Pancreas (tissue), 10 donors: Measurements from ENCODE around the gene MYO18A. TPM values are rescaled to one million over a fixed set of nuclear protein-coding genes. Genes with fewer than 3 reads are reported as not detected.
"Not testable (repeated sequence)": the region's sequence is repeated elsewhere in the genome, so short reads cannot be mapped to it uniquely, and the experiment has no call there.

Experiments used
- ATAC-seq, 4 donors: fragments of 200-7000 bp; cut with Tn5 transposase; one replicate each; pipeline versions ENCODE4 v1.8.0 to v1.9.1; 2020; ENCODE audit warnings: mild to moderate bottlenecking in 4 of 4, moderate library complexity in 4 of 4
- DNase-seq, 6 donors: peaks; one replicate each; pipeline ENCODE4 v3.0.0-alpha.2; 2020
- FAIRE-seq: peaks from 2 replicates; lab custom pipeline; 2012; peaks lifted over from hg19 to GRCh38; lab: Jason Lieb, UNC
- H3K27ac ChIP-seq, 4 donors: fragments of 200-600 bp; sonication (generic); 1 replicate in 3 of 4; 2 replicates in 1 of 4; pipeline versions ENCODE4 v1.5.0 to v1.8.0; 2020
- H3K27me3 ChIP-seq, 4 donors: fragments of 200-600 bp; one replicate each; pipeline ENCODE4 v1.8.0; 2021
- H3K36me3 ChIP-seq, 3 donors: fragments of 200-600 bp; sonication (generic) in 1 of 3; one replicate each; pipeline versions ENCODE4 v1.5.0 to v1.8.0; 2020 to 2021
- H3K4me1 ChIP-seq, 3 donors: fragments of 200-600 bp; one replicate each; pipeline ENCODE4 v1.8.0; 2021
- H3K4me3 ChIP-seq, 4 donors: fragments of 200-600 bp; sonication (generic) in 2 of 4; one replicate each; pipeline versions ENCODE4 v1.5.0 to v1.8.0; 2020 to 2021
- H3K9me3 ChIP-seq, 4 donors: fragments of 200-600 bp; one replicate each; pipeline ENCODE4 v1.8.0; 2021
- CTCF ChIP-seq, 4 donors: fragments of 200-600 bp; sonication (generic) in 3 of 4; IDR thresholded peaks; one replicate each; pipeline versions ENCODE4 v1.5.0 to v1.8.0; 2021; ENCODE audit warnings: antibody characterized with exemption in 4 of 4
- WGBS, 2 donors: extraction: QIAGEN DNeasy Blood & Tissue Kit; methylation state at CpG; one replicate each; pipeline ENCODE4 v1.1.7; 2013; 5-methylcytosine and 5-hydroxymethylcytosine counted together
- intact Hi-C, 3 donors: fragments of 100-400 bp; cut with DNase I; formaldehyde crosslinking; loops; one replicate each; pipeline versions ENCODE4 v1.11.1 to v1.14.2; 2022
- polyA plus RNA-seq, 2 donors: library from polyadenylated mRNA; stranded (reverse); fragments of 200-250 nt; gene quantifications; one replicate each; pipeline ENCODE4 v1.2.3, GENCODE V29; 2013
- total RNA-seq, 6 donors: library from RNA; stranded (reverse); fragmentation: NEBNext Ultra II Directional in 4 of 6; extraction: Animal tissue kit (Norgen Biotek cat#: 25700) in 4 of 6; gene quantifications; one replicate each; pipeline versions ENCODE4 v1.2.1 to v1.2.4, GENCODE V29; 2021 to 2023
- donor health status: healthy with polysubstance abuse.
- donor health status: DM: no; HTN: no; CAD: no; lungs with moderate emphysema.
- donor health status: DM: no; HTN: no; CAD: no.
- donor health status: control.
- donor health status: control.
- donor health status: Bipolar disorder and iron deficiency.
- donor health status: DM: yes; HTN: yes; CAD: no.
- donor health status: DM: no; HTN: no; CAD: no.
- donor health status: DM: no; HTN: no; CAD: no.
- donor health status: DM: yes; HTN: yes; CAD: no.

Gene MYO18A
- total and polyA plus RNA-seq, 8 donors: 21.3 to 85.3 (median 33.5) TPM

- Histone ChIP-seq H3K36me3 (peaks cover 0 to 13% (median 7%) of the 10 kb centered on the region in 3 donors), H3K27me3 (no peaks in the 10 kb centered on the region), H3K27ac (no peak overlapping the region), H3K4me3 (no peak overlapping the region), H3K4me1 (peaks cover 9 to 16% (median 11%) of the 10 kb centered on the region in 3 donors), H3K9me3 (no peaks in the 10 kb centered on the region)
- FAIRE-seq: no peak
- WGBS, 2 donors: 51 to 52% methylated on average over 9 of the region's 9 CpGs
- no peak for TF ChIP-seq CTCF (IDR thresholded peaks at IDR 0.05)
- no peak for DNase-seq
- intact Hi-C loops: no loop called here
- peak in 2 of 4 donors; percentile 44 to 45 for ATAC-seq
Measured at GRCh38 chr17:29169806-29170591, 10.2 kb downstream of the MYO18A start.

- H3K9me3 ChIP-seq, intact Hi-C loops, DNase-seq, H3K27ac ChIP-seq, H3K27me3 ChIP-seq, ATAC-seq, FAIRE-seq, H3K4me3 ChIP-seq: not testable (repeated sequence)
- Histone ChIP-seq H3K36me3 (peaks cover 0 to 13% (median 7%) of the 10 kb centered on the region in 3 donors), H3K4me1 (peaks cover 9 to 16% (median 11%) of the 10 kb centered on the region in 3 donors)
- 96 to 98% methylated on average over 8 of the region's 8 CpGs for WGBS, 2 donors
Measured at GRCh38 chr17:29168759-29169126, 11.5 kb downstream of the MYO18A start.

GRCh38 chr17:29168079-29168758 is 12.0 kb downstream of the MYO18A start:
- no peak for FAIRE-seq

GRCh38 chr17:29167393-29168078 is 12.7 kb downstream of the MYO18A start:
- H3K4me1 ChIP-seq: peaks cover 9 to 13% (median 11%) of the 10 kb centered on the region in 3 donors
- TF ChIP-seq CTCF (IDR thresholded peaks at IDR 0.05): no peak
- intact Hi-C loops: no loop called here
- no peaks in the 10 kb centered on the region for H3K27me3 ChIP-seq
- DNase-seq (no peak), FAIRE-seq (no peak), ATAC-seq (no peak)
- no peaks in the 10 kb centered on the region for H3K9me3 ChIP-seq
- peaks cover 0 to 13% (median 7%) of the 10 kb centered on the region in 3 donors for H3K36me3 ChIP-seq
- WGBS, 2 donors: 77 to 85% methylated on average over 4 of the region's 4 CpGs
- H3K4me3 ChIP-seq: no peak overlapping the region
- no peak overlapping the region for H3K27ac ChIP-seq

More at GRCh38 chr17:29168079-29168758, 12.0 kb downstream of the MYO18A start:
- Histone ChIP-seq H3K36me3 (peaks cover 0 to 13% (median 7%) of the 10 kb centered on the region in 3 donors), H3K27ac (no peak overlapping the region), H3K4me1 (peaks cover 9 to 16% (median 11%) of the 10 kb centered on the region in 3 donors), H3K9me3 (no peaks in the 10 kb centered on the region), H3K4me3 (no peak overlapping the region), H3K27me3 (no peaks in the 10 kb centered on the region)
- no peak for TF ChIP-seq CTCF (IDR thresholded peaks at IDR 0.05)
- ATAC-seq (no peak), DNase-seq (no peak)
- 75 to 76% methylated on average over 3 of the region's 3 CpGs for WGBS, 2 donors
- intact Hi-C loops: no loop called here

GRCh38 chr17:29166507-29166887 is 13.7 kb downstream of the MYO18A start:
- TF ChIP-seq CTCF (IDR thresholded peaks at IDR 0.05): no peak
- no peak overlapping the region for H3K27ac ChIP-seq
- ATAC-seq (no peak), FAIRE-seq (no peak), DNase-seq (peak in 1 of 6 donors; percentile 28)
- H3K9me3 ChIP-seq: no peaks in the 10 kb centered on the region
- WGBS, 2 donors: 95 to 96% methylated on average over 21 of the region's 21 CpGs
- intact Hi-C loops: no loop called here
- peaks cover 4 to 7% (median 5%) of the 10 kb centered on the region in 3 donors for H3K4me1 ChIP-seq
- no peak overlapping the region for H3K4me3 ChIP-seq
- peaks cover 0 to 13% (median 7%) of the 10 kb centered on the region in 3 donors for H3K36me3 ChIP-seq
- no peaks in the 10 kb centered on the region for H3K27me3 ChIP-seq
